ENCODE data around the gene CLEC4A.
"Not testable (repeated sequence)": the region's sequence is repeated elsewhere in the genome, so short reads cannot be mapped to it uniquely, and the experiment has no call there.

Gene CLEC4A

DNA sequence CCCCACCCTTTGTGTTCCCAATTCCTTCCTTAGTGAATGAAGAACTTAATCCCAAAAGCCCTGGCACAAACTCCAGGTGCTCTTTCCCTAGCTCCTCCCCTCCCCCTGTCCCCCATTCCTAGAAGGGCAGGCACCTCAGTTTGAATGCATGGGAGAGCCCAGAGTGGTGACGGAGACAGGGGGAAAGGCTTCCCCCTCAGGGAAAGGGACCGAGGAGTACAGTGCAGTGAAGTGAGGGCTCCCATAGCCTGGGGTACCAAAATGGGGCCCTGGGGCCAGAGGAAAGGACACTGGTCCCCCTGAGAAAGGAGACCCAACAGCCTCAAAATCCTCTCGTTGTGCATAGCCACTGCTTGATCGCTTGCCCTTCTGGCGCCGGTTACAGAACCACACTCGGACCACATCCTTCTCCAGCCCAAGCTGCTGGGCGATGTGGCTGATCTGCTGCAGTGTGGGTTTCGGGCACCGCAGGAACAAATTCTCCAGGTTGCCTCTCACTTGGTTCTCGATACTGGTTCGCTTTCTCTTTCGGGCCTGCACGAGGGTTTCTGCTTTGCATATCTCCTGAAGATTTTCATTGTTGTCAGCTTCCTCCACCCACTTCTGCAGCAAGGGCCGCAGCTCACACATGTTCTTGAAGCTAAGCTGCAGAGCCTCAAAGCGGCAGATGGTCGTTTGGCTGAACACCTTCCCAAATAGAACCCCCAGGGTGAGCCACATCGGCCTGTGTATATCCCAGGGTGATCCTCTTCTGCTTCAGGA lies 10.4 kb downstream of the CLEC4A start:
- in situ Hi-C loops (cut with HindIII; ENCODE audit: low sequenced_read_pairs): loop anchor here (5.0 kb wide), 1 partner anchor 42 kb away; no protein-coding TSS in a partner anchor

DNA sequence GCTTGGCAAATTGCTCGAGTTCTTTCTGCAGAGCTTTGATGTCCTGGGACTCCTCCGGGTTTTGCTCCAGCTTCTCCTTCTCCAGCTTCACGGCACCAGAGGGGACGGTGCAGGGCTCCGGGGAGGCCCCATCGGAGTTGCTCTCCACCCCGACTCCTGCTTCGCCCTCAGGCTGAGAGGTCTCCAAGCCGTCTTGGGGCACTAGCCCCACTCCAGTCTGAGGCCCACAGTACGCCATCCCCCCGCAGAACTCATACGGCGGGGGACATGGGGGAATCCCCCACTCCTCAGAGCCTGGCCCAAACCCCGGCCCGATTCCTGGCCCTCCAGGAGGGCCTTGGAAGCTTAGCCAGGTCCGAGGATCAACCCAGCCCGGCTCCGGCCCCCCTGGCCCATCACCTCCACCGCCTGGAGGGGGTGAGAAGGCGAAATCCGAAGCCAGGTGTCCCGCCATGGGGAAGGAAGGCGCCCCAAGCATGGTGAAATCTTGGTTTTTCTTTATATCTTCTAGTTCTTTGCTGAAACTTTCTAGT lies 11.0 kb downstream of the CLEC4A start:
- in situ Hi-C loops (cut with HindIII; ENCODE audit: low sequenced_read_pairs): loop anchor here (5.0 kb wide), 1 partner anchor 42 kb away; no protein-coding TSS in a partner anchor

DNA sequence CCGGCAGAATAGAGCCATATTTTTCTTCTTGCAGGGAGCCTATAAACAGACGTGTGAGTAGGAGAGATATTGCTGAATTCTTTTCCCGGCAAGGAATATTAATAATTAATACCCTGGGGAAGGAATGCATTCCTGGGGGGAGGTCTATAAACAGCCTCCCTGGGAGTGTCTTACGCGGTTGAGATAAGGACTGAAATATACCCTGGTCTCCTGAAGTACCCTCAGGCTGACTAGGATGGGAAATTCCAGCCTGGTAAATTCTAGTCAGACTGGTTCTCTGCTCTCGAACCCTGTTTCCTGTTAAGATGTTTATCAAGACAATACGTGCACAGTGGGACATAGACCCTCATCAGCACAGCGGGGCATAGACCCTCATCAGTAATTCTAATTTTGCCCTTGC lies 18.2 kb downstream of the CLEC4A start:
- in situ Hi-C loops (cut with HindIII; ENCODE audit: low sequenced_read_pairs): not testable (repeated sequence)

DNA sequence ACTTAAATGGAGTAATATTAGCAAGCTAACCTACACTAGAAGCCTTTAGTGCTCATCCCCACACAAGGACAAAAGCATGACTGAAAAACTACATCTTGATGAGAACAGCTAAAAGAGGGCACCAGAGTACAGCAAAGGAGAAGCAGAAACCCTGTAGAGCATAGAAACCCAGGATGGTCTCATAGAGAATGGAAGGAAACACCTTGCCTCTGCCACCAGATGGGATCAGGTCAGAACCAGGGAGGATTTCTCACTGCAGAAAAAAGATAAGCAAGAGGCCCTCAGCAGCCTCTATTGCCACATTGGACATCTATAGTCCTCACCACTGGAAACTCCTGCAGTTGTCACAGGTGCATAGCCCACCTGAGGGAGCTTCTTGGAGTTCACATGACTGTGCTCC lies 19.8 kb downstream of the CLEC4A start:
- in situ Hi-C loops (cut with HindIII; ENCODE audit: low sequenced_read_pairs): no loop called here

DNA sequence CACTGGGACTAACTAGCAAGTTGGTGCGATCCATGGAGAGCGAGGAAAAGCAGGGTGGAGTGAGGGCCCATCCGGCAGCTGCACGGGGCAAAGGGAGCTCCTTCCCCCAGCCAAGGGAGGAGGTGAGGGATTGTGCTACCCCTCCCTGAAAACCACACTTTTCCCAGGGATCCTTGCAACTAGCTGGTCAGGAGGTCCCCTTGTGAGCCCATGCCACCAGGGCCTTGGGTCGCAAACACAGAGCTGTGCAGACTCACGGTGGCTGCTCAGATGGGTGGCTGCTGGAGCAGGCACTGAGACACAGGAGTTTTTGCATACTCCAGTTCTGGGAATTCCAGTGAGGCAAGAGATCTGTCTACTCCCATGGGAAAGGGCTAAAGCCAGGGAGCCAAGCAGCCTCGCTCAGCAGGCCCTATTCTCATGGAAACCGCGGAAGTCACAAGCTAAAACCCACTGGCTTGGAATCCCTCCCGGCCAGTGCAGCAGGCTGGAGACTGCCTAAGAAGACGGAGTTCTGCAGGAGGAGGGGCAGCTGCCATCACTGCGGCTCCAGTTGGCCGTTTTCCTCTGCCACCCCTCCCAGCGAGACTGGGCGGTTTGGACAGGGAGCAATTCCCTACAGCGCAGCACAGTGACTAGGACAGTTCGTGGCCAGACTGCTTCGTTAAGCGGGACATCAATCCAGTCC lies 22.5 kb downstream of the CLEC4A start:
- in situ Hi-C loops (cut with HindIII; ENCODE audit: low sequenced_read_pairs): no loop called here

DNA sequence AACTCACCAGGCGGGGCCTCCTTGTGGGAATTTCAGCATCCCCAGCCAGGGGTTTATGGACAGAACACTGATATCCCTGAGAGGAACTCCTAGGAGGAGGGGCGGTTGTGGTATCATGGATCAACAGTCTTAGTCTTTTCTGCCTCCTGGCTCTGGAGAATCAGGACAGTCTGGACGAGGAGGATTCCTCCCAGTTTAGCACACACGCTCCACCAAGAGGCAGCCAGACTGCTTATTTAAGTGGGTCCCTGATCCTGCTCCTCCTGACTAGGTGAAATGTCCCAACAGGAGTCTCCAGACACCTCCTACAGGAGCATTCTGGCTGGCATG lies 23.0 kb downstream of the CLEC4A start:
- in situ Hi-C loops (cut with HindIII; ENCODE audit: low sequenced_read_pairs): no loop called here

DNA sequence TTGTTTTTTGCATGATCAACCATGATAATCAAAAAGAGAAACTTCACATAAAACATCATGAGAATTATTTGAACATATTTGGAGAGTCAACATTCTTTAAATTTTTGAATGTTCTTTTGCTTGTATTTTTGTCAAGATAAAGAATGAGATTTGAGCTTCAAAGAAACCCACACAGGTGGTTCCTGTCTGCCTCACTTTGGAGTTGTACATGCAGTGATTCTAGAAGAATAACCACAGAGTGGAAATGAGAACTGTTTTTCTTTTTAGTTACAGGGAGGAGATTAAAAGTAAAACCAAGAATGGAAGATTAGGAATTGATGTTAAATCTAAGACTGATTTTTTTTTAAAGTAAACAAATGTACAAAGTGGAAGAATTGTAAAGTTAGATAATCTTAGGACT lies 31.1 kb downstream of the CLEC4A start:
- in situ Hi-C loops (cut with HindIII; ENCODE audit: low sequenced_read_pairs): no loop called here

DNA sequence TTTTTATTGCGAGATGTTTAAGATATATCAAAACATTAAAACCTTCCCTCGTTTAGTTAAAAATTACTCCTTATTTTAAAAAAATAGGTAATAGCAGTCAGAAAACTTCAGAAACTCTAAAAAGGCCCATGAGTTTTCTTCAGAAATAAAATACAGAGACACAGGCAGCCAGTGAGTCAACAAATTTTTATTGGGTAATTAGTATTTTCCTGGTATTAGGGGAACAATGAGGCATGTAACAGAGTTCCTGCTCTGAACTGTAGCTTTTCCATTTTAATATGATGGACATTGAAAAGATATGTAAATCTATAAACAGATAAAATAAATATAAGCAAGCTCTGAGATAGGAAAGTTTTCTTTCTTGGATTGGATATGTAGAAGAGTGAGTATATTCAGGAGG lies 33.0 kb downstream of the CLEC4A start:
- in situ Hi-C loops (cut with HindIII; ENCODE audit: low sequenced_read_pairs): no loop called here

DNA sequence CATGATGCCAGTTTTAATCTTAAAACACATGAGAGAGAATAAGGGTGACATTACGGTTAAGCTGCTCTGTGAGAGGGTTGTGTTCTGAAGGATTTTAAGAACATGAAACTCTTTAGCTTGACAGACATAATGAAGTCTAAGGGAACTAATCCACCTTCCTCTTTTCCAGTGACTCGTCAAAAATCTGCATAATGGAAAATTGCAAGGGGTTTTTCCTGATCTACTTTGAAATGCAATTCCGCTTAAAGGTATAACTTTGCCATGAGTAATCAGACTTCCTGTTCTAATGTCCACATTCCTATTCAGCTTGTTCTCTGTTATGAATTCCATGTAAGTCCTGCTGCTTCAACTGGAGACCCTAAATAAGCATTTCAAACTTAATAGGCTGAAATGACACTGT lies 33.4 kb downstream of the CLEC4A start, which contains the start of gene ZNF705A:
Gene ZNF705A (plus strand): TSS at position 171 of the 400 bp plus-strand sequence. CDS start 15,611 bp downstream, outside the sequence.
- in situ Hi-C loops (cut with HindIII; ENCODE audit: low sequenced_read_pairs): no loop called here

DNA sequence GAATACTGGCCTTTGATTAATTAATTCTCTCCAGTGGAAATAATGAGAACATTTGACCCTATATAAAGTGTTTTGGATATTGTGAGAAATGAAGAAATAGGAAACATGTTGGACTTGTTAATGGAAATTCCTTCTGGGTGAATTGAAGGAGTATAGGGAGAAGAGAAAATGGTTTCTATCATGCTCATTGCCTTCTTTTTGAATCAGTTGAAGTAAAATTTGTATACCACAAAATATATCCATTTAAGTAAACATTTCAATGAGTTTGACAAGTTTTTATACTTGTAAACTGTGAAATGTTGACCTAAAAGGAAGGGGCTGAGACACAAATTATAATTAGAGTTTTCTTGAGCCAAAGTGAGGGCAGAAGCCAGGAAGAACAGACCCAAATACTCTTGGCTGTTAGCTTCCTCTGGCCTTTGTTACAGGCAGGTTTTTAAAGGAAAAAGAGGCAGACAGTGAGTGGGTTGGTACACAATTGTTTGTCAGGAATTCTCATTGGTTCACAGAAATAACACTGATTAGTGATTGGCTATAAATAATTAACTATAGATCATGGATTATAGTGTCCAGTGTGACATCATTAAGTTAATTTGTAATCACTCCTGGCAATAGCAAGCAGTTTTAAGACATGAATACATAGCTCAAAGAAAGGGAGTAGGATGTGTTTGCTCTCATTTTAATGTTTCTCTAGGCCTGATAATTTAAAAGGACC lies 34.2 kb downstream of the CLEC4A start:
- in situ Hi-C loops (cut with HindIII; ENCODE audit: low sequenced_read_pairs): no loop called here

DNA sequence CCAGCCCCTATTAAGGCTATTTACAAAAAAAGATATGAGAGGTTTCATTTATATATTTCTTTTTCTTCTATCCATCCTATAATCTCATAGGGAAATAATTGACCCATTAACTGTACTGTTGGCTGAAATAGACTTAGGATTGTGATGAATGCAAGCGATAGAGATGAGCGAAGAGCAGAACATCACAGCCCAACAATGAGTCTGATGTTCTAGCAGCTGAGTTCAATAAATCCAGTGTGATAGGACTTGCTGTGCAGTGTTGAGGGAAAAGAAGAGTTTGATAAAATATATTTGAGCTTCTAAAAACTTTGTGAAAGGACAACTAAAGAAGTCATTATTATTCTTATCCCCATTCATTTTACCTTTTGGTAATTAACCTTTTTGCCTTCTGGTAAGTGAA lies 49.5 kb downstream of the CLEC4A start:
- in situ Hi-C loops (cut with HindIII; ENCODE audit: low sequenced_read_pairs): not testable (repeated sequence)

DNA sequence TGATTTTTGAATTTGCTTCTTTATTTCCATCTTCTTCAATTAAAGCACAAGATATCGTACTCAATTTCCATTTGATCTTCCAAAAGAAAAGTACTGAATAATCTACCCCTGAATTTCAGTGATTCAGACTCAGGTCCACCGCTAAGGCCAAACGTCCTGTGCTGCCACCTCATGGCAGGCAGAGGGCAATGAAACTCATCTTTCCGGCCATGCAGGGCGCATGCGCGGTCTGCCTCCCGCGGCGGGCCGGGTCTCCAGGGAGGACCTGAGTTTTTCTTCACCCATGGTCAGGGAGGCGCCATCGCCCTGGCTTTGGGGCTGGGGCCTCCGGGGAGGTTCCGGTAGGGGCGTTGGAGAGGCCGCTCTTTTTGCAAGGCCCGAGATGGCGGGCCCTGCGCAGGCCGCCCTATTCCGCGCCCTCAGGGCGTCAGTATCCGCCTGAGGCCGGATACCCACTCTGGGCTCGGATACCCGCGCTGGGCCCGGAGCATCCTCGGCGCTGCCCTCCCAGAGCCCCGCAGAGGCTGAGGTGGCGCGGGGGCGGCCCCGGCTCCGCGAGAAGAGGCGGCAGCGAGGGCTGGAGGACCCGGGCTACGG lies 56.7 kb downstream of the CLEC4A start:
- in situ Hi-C loops (cut with HindIII; ENCODE audit: low sequenced_read_pairs): not testable (repeated sequence)

DNA sequence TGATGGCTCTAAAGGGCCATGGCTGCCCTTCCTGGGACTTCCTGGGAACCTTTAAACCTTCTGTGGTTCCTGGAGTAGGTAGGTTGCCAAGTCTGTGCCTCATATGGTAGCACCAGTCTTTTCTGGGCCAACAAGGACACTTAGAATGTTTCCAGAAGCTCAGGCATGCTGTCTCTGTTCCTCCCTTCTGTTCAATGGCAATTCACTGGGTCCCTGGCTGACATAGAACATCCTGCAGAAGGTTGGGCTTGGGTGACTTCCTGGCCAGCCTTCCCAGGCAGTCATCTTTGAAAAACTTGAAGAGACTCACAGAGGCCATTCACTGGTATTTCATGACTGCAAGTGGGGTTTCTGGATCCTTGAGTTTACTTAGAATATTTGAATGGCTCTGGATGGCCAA lies 57.9 kb downstream of the CLEC4A start:
- in situ Hi-C loops (cut with HindIII; ENCODE audit: low sequenced_read_pairs): not testable (repeated sequence)

DNA sequence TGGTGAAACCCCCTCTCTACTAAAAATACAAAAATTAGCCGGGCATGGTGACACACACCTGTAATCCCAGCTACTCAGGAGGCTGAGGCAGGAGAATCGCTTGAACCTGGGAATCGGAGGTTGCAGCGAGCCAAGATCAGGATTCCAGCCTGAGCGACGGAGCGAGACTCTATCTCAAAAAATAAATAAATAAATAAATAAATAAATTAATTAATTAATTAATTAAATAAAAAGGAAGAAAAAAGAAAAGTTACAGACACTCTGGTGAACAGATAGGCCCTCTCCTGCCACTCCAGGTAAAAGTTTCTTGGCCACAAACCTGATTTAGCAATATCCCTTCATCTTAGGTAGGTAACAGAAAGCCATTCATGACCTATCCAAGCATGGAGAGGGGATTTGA lies 59.5 kb downstream of the CLEC4A start:
- in situ Hi-C loops (cut with HindIII; ENCODE audit: low sequenced_read_pairs): not testable (repeated sequence)

DNA sequence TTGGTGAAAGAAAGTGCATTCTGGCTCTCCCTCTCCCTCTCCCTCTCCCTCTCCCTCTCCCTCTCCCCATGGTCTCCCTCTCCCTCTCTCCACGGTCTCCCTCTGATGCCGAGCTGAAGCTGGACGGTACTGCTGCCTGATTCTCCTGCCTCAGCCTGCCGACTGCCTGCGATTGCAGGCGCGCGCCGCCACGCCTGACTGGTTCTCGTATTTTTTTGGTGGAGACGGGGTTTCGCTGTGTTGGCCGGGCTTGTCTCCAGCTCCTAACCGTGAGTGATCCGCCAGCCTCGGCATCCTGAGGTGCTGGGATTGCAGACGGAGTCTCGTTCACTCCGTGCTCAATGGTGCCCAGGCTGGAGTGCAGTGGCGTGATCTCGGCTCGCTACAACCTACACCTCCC lies 59.9 kb downstream of the CLEC4A start:
- in situ Hi-C loops (cut with HindIII; ENCODE audit: low sequenced_read_pairs): not testable (repeated sequence)

DNA sequence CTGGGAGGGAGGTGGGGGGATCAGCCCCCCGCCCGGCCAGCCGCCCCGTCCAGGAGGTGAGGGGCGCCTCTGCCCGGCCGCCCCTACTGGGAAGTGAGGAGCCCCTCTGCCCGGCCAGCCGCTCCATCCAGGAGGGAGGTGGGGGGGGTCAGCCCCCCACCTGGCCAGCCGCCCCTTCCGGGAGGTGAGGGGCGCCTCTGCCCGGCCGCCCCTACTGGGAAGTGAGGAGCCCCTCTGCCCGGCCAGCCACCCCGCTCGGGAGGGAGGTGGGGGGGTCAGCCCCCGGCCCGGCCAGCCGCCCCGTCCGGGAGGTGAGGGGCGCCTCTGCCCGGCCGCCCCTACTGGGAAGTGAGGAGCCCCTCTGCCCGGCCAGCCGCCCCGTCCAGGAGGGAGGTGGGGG lies 60.8 kb downstream of the CLEC4A start:
- in situ Hi-C loops (cut with HindIII; ENCODE audit: low sequenced_read_pairs): not testable (repeated sequence)

DNA sequence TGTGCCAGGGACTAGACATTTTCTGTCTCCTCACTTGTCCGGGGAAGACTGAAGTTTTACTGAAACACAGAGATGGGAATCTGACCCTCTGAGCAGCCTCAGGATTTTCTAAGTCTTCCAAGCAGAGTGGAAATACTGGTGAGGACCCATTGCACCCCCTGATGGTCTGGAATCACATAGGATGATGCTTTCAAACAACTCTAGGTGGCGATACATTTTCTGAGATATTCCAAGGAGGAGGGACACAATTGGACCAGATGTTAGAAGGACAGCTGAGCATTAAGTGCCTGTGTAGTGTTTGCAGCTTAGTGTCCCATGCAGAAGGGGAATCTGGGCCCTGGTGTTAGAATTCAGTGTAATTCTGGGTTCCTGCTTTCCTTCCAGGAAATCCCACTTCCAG lies 64.7 kb downstream of the CLEC4A start:
- in situ Hi-C loops (cut with HindIII; ENCODE audit: low sequenced_read_pairs): not testable (repeated sequence)

Data from endothelial cell of hepatic sinusoid (primary cell).